Sigmoid colon (tissue), 4 donors: ENCODE measurements around the gene RHOH.

Experiments
- CTCF ChIP-seq, 4 experiments: fragments of 450-650 bp in 3 of 4; fragments of 200-600 bp in 1 of 4; IDR thresholded peaks; one replicate each; pipeline ENCODE4 v1.5.1; 2016 to 2019; ENCODE audit warnings: antibody characterized with exemption in 4 of 4, mild to moderate bottlenecking in 3 of 4, moderate library complexity in 2 of 4
- POLR2AphosphoS5 ChIP-seq, 4 donors: sonication (generic); formaldehyde crosslinking; IDR thresholded peaks; one replicate each; pipeline ENCODE4 v1.6.1; 2017; ENCODE audit warnings: antibody characterized with exemption in 4 of 4

- TF ChIP-seq POLR2AphosphoS5 (IDR thresholded peaks at IDR 0.05): no peak
- no peak for TF ChIP-seq CTCF (IDR thresholded peaks at IDR 0.05)
Measured at GRCh38 chr4:40243386-40243948, 46.6 kb downstream of the RHOH start.
